ENCODE measurements around the gene POLD1.
"Not testable (repeated sequence)": the region's sequence is repeated elsewhere in the genome, so short reads cannot be mapped to it uniquely, and the experiment has no call there.

Gene POLD1

GRCh38 chr19:50353487-50353880 lies 30.7 kb upstream of the POLD1 start:
- not testable (repeated sequence) for H3K27ac ChIP-seq (ENCODE audit: low read depth in 2 of 2, low read length in 2 of 2); H3K4me3 ChIP-seq (ENCODE audit: low read length in 2 of 2)

GRCh38 chr19:50356691-50357177 lies 27.4 kb upstream of the POLD1 start:
- H3K27ac ChIP-seq (ENCODE audit: low read depth in 2 of 2, low read length in 2 of 2): no peak overlapping the region
- no peaks in the 10 kb centered on the region for H3K9me3 ChIP-seq (ENCODE audit: control insufficient read depth in 2 of 2, low read length in 2 of 2)
- H3K4me3 ChIP-seq (ENCODE audit: low read length in 2 of 2): no peak overlapping the region
- H3K9ac ChIP-seq (ENCODE audit: low read depth in 1 of 2, low read length in 2 of 2): peak overlapping the region in 1 of 2 donors; percentile 70
- H3K36me3 ChIP-seq (ENCODE audit: control insufficient read depth in 2 of 2, insufficient read depth in 2 of 2, low read length in 2 of 2): no peaks in the 10 kb centered on the region
- H3K4me1 ChIP-seq (ENCODE audit: control insufficient read depth in 2 of 2, insufficient read depth in 2 of 2, low read length in 2 of 2): peaks cover 8 to 9% of the 10 kb centered on the region in 2 donors
- no peaks in the 10 kb centered on the region for H3K27me3 ChIP-seq (ENCODE audit: control insufficient read depth in 2 of 2, insufficient read depth in 2 of 2, low read length in 2 of 2)

More at GRCh38 chr19:50353487-50353880, 30.7 kb upstream of the POLD1 start:
- not testable (repeated sequence) for H3K36me3 ChIP-seq (ENCODE audit: control insufficient read depth in 2 of 2, insufficient read depth in 2 of 2, low read length in 2 of 2); H3K27me3 ChIP-seq (ENCODE audit: control insufficient read depth in 2 of 2, insufficient read depth in 2 of 2, low read length in 2 of 2); H3K9me3 ChIP-seq (ENCODE audit: control insufficient read depth in 2 of 2, low read length in 2 of 2); H3K9ac ChIP-seq (ENCODE audit: low read depth in 1 of 2, low read length in 2 of 2); H3K4me1 ChIP-seq (ENCODE audit: control insufficient read depth in 2 of 2, insufficient read depth in 2 of 2, low read length in 2 of 2)

- peak overlapping the region; percentile 65 to 78 for H3K4me3 ChIP-seq (ENCODE audit: low read length in 2 of 2)
- no peaks in the 10 kb centered on the region for H3K27me3 ChIP-seq (ENCODE audit: control insufficient read depth in 2 of 2, insufficient read depth in 2 of 2, low read length in 2 of 2)
- peaks cover 8 to 9% of the 10 kb centered on the region in 2 donors for H3K4me1 ChIP-seq (ENCODE audit: control insufficient read depth in 2 of 2, insufficient read depth in 2 of 2, low read length in 2 of 2)
- H3K9me3 ChIP-seq (ENCODE audit: control insufficient read depth in 2 of 2, low read length in 2 of 2): no peaks in the 10 kb centered on the region
- peak overlapping the region; percentile 70 to 73 for H3K9ac ChIP-seq (ENCODE audit: low read depth in 1 of 2, low read length in 2 of 2)
- H3K27ac ChIP-seq (ENCODE audit: low read depth in 2 of 2, low read length in 2 of 2): peak overlapping the region; percentile 72 to 81
- no peaks in the 10 kb centered on the region for H3K36me3 ChIP-seq (ENCODE audit: control insufficient read depth in 2 of 2, insufficient read depth in 2 of 2, low read length in 2 of 2)
Measured at GRCh38 chr19:50357178-50358100, 26.7 kb upstream of the POLD1 start.

- Histone ChIP-seq H3K27me3 (ENCODE audit: control insufficient read depth in 2 of 2, insufficient read depth in 2 of 2, low read length in 2 of 2) (no peaks in the 10 kb centered on the region), H3K36me3 (ENCODE audit: control insufficient read depth in 2 of 2, insufficient read depth in 2 of 2, low read length in 2 of 2) (no peaks in the 10 kb centered on the region), H3K4me1 (ENCODE audit: control insufficient read depth in 2 of 2, insufficient read depth in 2 of 2, low read length in 2 of 2) (peaks cover 8 to 9% of the 10 kb centered on the region in 2 donors), H3K9ac (ENCODE audit: low read depth in 1 of 2, low read length in 2 of 2) (peak overlapping the region; percentile 34 to 54), H3K27ac (ENCODE audit: low read depth in 2 of 2, low read length in 2 of 2) (peak overlapping the region; percentile 42 to 81), H3K9me3 (ENCODE audit: control insufficient read depth in 2 of 2, low read length in 2 of 2) (no peaks in the 10 kb centered on the region), H3K4me3 (ENCODE audit: low read length in 2 of 2) (peak overlapping the region; percentile 65 to 73)
Measured at GRCh38 chr19:50358483-50359327, 25.4 kb upstream of the POLD1 start.

- Histone ChIP-seq H3K9me3 (ENCODE audit: control insufficient read depth in 2 of 2, low read length in 2 of 2) (no peaks in the 10 kb centered on the region), H3K9ac (ENCODE audit: low read depth in 1 of 2, low read length in 2 of 2) (no peak overlapping the region), H3K27ac (ENCODE audit: low read depth in 2 of 2, low read length in 2 of 2) (no peak overlapping the region), H3K27me3 (ENCODE audit: control insufficient read depth in 2 of 2, insufficient read depth in 2 of 2, low read length in 2 of 2) (no peaks in the 10 kb centered on the region), H3K4me3 (ENCODE audit: low read length in 2 of 2) (no peak overlapping the region), H3K4me1 (ENCODE audit: control insufficient read depth in 2 of 2, insufficient read depth in 2 of 2, low read length in 2 of 2) (peaks cover 8 to 9% of the 10 kb centered on the region in 2 donors), H3K36me3 (ENCODE audit: control insufficient read depth in 2 of 2, insufficient read depth in 2 of 2, low read length in 2 of 2) (no peaks in the 10 kb centered on the region)
Measured at GRCh38 chr19:50359328-50359818, 24.8 kb upstream of the POLD1 start.

GRCh38 chr19:50361290-50362029 lies 22.7 kb upstream of the POLD1 start:
- Histone ChIP-seq H3K4me1 (ENCODE audit: control insufficient read depth in 2 of 2, insufficient read depth in 2 of 2, low read length in 2 of 2) (peaks cover 8 to 9% of the 10 kb centered on the region in 2 donors), H3K9ac (ENCODE audit: low read depth in 1 of 2, low read length in 2 of 2) (no peak overlapping the region), H3K4me3 (ENCODE audit: low read length in 2 of 2) (no peak overlapping the region), H3K36me3 (ENCODE audit: control insufficient read depth in 2 of 2, insufficient read depth in 2 of 2, low read length in 2 of 2) (no peaks in the 10 kb centered on the region), H3K27ac (ENCODE audit: low read depth in 2 of 2, low read length in 2 of 2) (no peak overlapping the region), H3K9me3 (ENCODE audit: control insufficient read depth in 2 of 2, low read length in 2 of 2) (no peaks in the 10 kb centered on the region), H3K27me3 (ENCODE audit: control insufficient read depth in 2 of 2, insufficient read depth in 2 of 2, low read length in 2 of 2) (no peaks in the 10 kb centered on the region)

- Histone ChIP-seq H3K9me3 (ENCODE audit: control insufficient read depth in 2 of 2, low read length in 2 of 2) (no peaks in the 10 kb centered on the region), H3K9ac (ENCODE audit: low read depth in 1 of 2, low read length in 2 of 2) (no peak overlapping the region), H3K4me1 (ENCODE audit: control insufficient read depth in 2 of 2, insufficient read depth in 2 of 2, low read length in 2 of 2) (peaks cover 8 to 9% of the 10 kb centered on the region in 2 donors), H3K4me3 (ENCODE audit: low read length in 2 of 2) (no peak overlapping the region), H3K36me3 (ENCODE audit: control insufficient read depth in 2 of 2, insufficient read depth in 2 of 2, low read length in 2 of 2) (no peaks in the 10 kb centered on the region), H3K27me3 (ENCODE audit: control insufficient read depth in 2 of 2, insufficient read depth in 2 of 2, low read length in 2 of 2) (no peaks in the 10 kb centered on the region), H3K27ac (ENCODE audit: low read depth in 2 of 2, low read length in 2 of 2) (no peak overlapping the region)
Measured at GRCh38 chr19:50362030-50362412, 22.1 kb upstream of the POLD1 start.

- H3K9me3 ChIP-seq (ENCODE audit: control insufficient read depth in 2 of 2, low read length in 2 of 2): no peaks in the 10 kb centered on the region
- no peaks in the 10 kb centered on the region for H3K27me3 ChIP-seq (ENCODE audit: control insufficient read depth in 2 of 2, insufficient read depth in 2 of 2, low read length in 2 of 2)
- H3K4me1 ChIP-seq (ENCODE audit: control insufficient read depth in 2 of 2, insufficient read depth in 2 of 2, low read length in 2 of 2): peaks cover under 1 to 4% of the 10 kb centered on the region in 2 donors
- H3K9ac ChIP-seq (ENCODE audit: low read depth in 1 of 2, low read length in 2 of 2): no peak overlapping the region
- no peak overlapping the region for H3K4me3 ChIP-seq (ENCODE audit: low read length in 2 of 2)
- H3K36me3 ChIP-seq (ENCODE audit: control insufficient read depth in 2 of 2, insufficient read depth in 2 of 2, low read length in 2 of 2): no peaks in the 10 kb centered on the region
- no peak overlapping the region for H3K27ac ChIP-seq (ENCODE audit: low read depth in 2 of 2, low read length in 2 of 2)
Measured at GRCh38 chr19:50362656-50363424, 21.3 kb upstream of the POLD1 start.
